AG09309 (cell line): ENCODE data around the gene MAPRE2.

Experiments used
- DNase-seq: peaks from one replicate; pipeline ENCODE4 v3.0.0-alpha.2; 2010; ENCODE audit warnings: low read depth
- H3K4me3 ChIP-seq: 2 replicates; pipeline ENCODE4 v1.5.1; 2011; ENCODE audit warnings: mild to moderate bottlenecking, low read depth, low read length, moderate library complexity; ENCODE audit not compliant: control insufficient read depth
- CTCF ChIP-seq: IDR thresholded peaks from 2 replicates; pipeline ENCODE4 v1.5.1; 2011; ENCODE audit warnings: mild to moderate bottlenecking, low read depth, low read length, inconsistent platforms; ENCODE audit not compliant: insufficient read depth, control insufficient read depth; ENCODE audit errors: missing control alignments

The MAPRE2 gene

GRCh38 chr18:35055726-35056125 lies 14.5 kb downstream of the MAPRE2 start:
- TF ChIP-seq CTCF = no peak
- no peak overlapping the region for H3K4me3 ChIP-seq
- DNase-seq = no peak

- DNase-seq = no peak
- H3K4me3 ChIP-seq = no peak overlapping the region
- no peak for TF ChIP-seq CTCF
These were observed 18.2 kb downstream of the MAPRE2 start for GRCh38 chr18:35059280-35059927.

GRCh38 chr18:35060122-35060815 lies 19.1 kb downstream of the MAPRE2 start:
- no peak for TF ChIP-seq CTCF
- no peak for DNase-seq
- H3K4me3 ChIP-seq = no peak overlapping the region

- TF ChIP-seq CTCF = no peak
- H3K4me3 ChIP-seq = no peak overlapping the region
- no peak for DNase-seq
These were observed 20.1 kb downstream of the MAPRE2 start for GRCh38 chr18:35061336-35061735.

GRCh38 chr18:35061804-35062203 lies 20.6 kb downstream of the MAPRE2 start:
- DNase-seq = no peak
- TF ChIP-seq CTCF = no peak
- no peak overlapping the region for H3K4me3 ChIP-seq

- DNase-seq = no peak
- H3K4me3 ChIP-seq = no peak overlapping the region
- no peak for TF ChIP-seq CTCF
These were observed 21.2 kb downstream of the MAPRE2 start for GRCh38 chr18:35062408-35062807.
